Pulmonary artery endothelial cell (primary cell): Measurements from ENCODE around the gene TAP1. TPM values are rescaled to one million over a fixed set of nuclear protein-coding genes. Genes with fewer than 3 reads are reported as not detected.

Experiments
- DNase-seq: peaks from one replicate; pipeline ENCODE4 v3.0.0-alpha.2; 2011; ENCODE audit warnings: low read depth, low spot score
- total RNA-seq: library from RNA; depleted of rRNA; stranded (reverse); fragments of >200 nt; gene quantifications from 2 replicates; pipeline ENCODE4 v1.2.3, GENCODE V29; 2014

Gene TAP1
- total RNA-seq, 1 donor from 2014 or later, result 43.2 TPM

- no peak for DNase-seq
Measured at GRCh38 chr6:32860674-32861073, 7.2 kb upstream of the TAP1 start.

GRCh38 chr6:32858194-32858593, 4.7 kb upstream of the TAP1 start:
- no peak for DNase-seq

- DNase-seq, result no peak
Measured at GRCh38 chr6:32857156-32857891, 3.8 kb upstream of the TAP1 start.

- DNase-seq, result no peak
Measured at GRCh38 chr6:32855467-32856174, 2.1 kb upstream of the TAP1 start.

GRCh38 chr6:32854376-32855178, 1.1 kb upstream of the TAP1 start:
- no peak for DNase-seq

- DNase-seq, result no peak
Measured at GRCh38 chr6:32852844-32853540, 512 bp downstream of the TAP1 start.

GRCh38 chr6:32852018-32852843, 1.3 kb downstream of the TAP1 start:
- no peak for DNase-seq

GRCh38 chr6:32851025-32851424, 2.5 kb downstream of the TAP1 start:
- no peak for DNase-seq

GRCh38 chr6:32849126-32849525, 4.4 kb downstream of the TAP1 start:
- no peak for DNase-seq

GRCh38 chr6:32847795-32848194, 5.7 kb downstream of the TAP1 start:
- DNase-seq, result no peak

- no peak for DNase-seq
Measured at GRCh38 chr6:32847004-32847403, 6.5 kb downstream of the TAP1 start.

GRCh38 chr6:32845384-32845884, 8.1 kb downstream of the TAP1 start:
- no peak for DNase-seq

- DNase-seq, result no peak
Measured at GRCh38 chr6:32844839-32845383, 8.6 kb downstream of the TAP1 start.

- DNase-seq, result peak; percentile 69
Measured at GRCh38 chr6:32843979-32844838, 9.3 kb downstream of the TAP1 start, which contains the start of gene PSMB8. Gene PSMB8, minus strand, starts transcription at chr6:32844047. Its CDS starts 51 bp downstream, at chr6:32843996.

GRCh38 chr6:32843331-32843978, 10.0 kb downstream of the TAP1 start:
- no peak for DNase-seq

GRCh38 chr6:32842690-32843089, 10.8 kb downstream of the TAP1 start:
- no peak for DNase-seq

GRCh38 chr6:32842021-32842650, 11.4 kb downstream of the TAP1 start:
- DNase-seq, result no peak

- DNase-seq, result no peak
Measured at GRCh38 chr6:32840604-32841246, 12.8 kb downstream of the TAP1 start.
